T-helper 1 cell treated with Interleukin-12 subunit alpha and Interleukin-12 subunit beta and Interleukin-4 antibody, amounts not matched to agents 30 μg/mL and 1 μg/mL, for 36 hours (primary cell): ENCODE measurements around the gene FARP1.

Experiments
- H3K27ac Mint-ChIP-seq: one replicate; pipeline ENCODE4 v1.8.0; 2021; ENCODE audit warnings: mild to moderate bottlenecking, mixed read lengths
- H3K27me3 Mint-ChIP-seq: one replicate; pipeline ENCODE4 v1.8.0; 2021; ENCODE audit warnings: low read depth, mixed read lengths
- H3K36me3 Mint-ChIP-seq: one replicate; pipeline ENCODE4 v1.8.0; 2021; ENCODE audit warnings: low read depth, mixed read lengths
- H3K4me1 Mint-ChIP-seq: one replicate; pipeline ENCODE4 v1.8.0; 2021; ENCODE audit warnings: low read depth, mixed read lengths
- H3K4me3 Mint-ChIP-seq: one replicate; pipeline ENCODE4 v1.8.0; 2021; ENCODE audit warnings: mild to moderate bottlenecking, moderate library complexity, mixed read lengths
- H3K9me3 Mint-ChIP-seq: one replicate; pipeline ENCODE4 v1.8.0; 2021; ENCODE audit warnings: mixed read lengths

FARP1 gene

DNA sequence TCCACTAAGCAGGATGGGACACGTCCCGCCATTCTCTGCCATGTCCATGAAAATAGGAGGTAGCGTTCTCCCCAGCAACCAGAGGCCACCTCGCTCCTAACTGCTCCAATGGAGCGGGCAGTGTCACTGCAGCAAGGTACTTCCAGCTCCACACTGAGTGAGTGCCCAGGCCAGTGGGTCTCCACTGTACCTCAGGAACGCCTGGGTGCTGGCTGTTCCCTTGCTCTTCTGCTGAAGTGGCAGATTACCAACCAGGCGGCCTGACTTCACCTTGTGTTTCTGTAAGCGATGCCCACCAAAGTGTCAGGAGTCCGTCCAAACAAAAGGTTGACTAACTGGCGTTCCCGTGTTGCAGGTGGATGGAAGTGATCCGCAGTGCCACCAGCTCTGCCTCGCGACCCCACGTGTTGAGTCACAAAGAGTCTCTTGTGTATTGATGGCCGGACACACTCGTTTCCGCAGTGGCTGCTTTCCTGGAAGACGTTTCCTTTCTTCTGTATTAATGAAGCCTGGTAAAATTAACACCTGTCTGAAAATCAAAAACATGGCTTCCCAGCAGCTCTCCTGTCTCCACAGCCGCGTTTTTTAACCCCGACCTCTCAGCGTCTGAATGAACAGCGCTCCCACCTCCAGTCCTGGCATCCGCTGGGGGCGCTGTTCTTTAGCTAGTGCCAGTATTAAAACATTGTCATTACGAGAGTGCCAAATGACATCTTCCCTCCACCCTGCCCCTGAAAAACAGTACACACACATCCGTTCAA lies 305.2 kb downstream of the FARP1 start:
- no peak overlapping the region for H3K27ac Mint-ChIP-seq
- H3K4me3 Mint-ChIP-seq, result no peak overlapping the region
- no peaks in the 10 kb centered on the region for H3K9me3 Mint-ChIP-seq
- peaks cover 25% of the 10 kb centered on the region for H3K36me3 Mint-ChIP-seq
- no peaks in the 10 kb centered on the region for H3K27me3 Mint-ChIP-seq
- H3K4me1 Mint-ChIP-seq, result peaks cover 18% of the 10 kb centered on the region

DNA sequence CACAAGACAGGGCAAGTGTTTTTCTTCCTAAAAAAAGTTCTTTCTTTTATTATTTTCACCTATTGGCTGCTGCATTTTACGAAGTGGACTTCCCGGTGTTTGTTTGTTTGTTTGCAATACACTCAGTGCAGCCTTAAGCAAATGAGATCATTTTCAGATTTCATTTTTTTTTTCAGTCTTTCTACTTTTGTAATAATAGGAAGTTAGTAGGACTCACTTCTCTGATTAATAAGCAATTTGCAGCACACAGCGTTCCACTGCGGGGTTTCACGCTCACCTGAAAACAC lies 305.7 kb downstream of the FARP1 start:
- no peak overlapping the region for H3K4me3 Mint-ChIP-seq
- H3K4me1 Mint-ChIP-seq, result peaks cover 18% of the 10 kb centered on the region
- H3K27me3 Mint-ChIP-seq, result no peaks in the 10 kb centered on the region
- H3K36me3 Mint-ChIP-seq, result peaks cover 27% of the 10 kb centered on the region
- no peaks in the 10 kb centered on the region for H3K9me3 Mint-ChIP-seq
- H3K27ac Mint-ChIP-seq, result no peak overlapping the region

DNA sequence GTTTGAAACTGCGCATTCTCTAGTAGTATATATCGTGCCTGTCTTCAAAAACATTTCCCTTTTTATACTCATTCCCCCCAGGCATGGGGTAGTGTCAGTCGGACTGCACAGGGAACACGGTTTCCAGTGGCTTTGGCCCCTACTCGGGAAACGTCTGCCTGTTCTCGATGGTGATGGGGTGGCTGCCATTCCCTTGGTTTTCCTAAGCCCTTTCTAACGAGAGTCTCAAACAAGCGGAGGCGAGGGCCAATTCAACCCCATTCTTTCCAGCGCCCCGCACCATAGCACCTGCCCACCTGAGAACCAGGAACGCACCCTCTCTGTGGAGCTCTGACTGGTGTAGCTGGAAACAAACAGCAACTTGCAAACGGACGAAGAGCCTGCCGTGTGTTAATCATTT lies 306.4 kb downstream of the FARP1 start:
- Mint-ChIP-seq H3K36me3 (peaks cover 27% of the 10 kb centered on the region), H3K9me3 (no peaks in the 10 kb centered on the region), H3K27me3 (no peaks in the 10 kb centered on the region), H3K4me3 (no peak overlapping the region), H3K4me1 (peaks cover 18% of the 10 kb centered on the region), H3K27ac (peak overlapping the region; percentile 9)

DNA sequence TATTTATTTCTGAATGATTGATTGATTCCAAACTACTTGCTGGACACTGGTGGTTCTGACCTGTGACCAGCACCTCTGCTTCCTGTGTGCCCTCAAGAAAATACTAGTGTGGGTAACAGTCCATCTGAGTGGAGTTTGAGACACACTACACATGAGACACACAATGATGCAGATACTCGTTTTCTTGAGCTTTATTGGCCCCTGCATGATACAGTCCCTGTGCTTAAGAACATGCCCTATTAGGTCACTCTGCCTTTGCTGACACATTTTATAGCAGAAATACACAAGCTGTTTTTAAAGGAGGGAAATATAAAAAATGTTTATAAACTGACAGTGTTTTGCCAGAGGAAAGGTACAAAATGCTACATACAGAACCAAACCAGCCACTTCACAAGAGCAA lies 307.1 kb downstream of the FARP1 start:
- Mint-ChIP-seq H3K4me1 (peaks cover 18% of the 10 kb centered on the region), H3K9me3 (no peaks in the 10 kb centered on the region), H3K27me3 (no peaks in the 10 kb centered on the region), H3K36me3 (peaks cover 27% of the 10 kb centered on the region), H3K27ac (no peak overlapping the region), H3K4me3 (no peak overlapping the region)

DNA sequence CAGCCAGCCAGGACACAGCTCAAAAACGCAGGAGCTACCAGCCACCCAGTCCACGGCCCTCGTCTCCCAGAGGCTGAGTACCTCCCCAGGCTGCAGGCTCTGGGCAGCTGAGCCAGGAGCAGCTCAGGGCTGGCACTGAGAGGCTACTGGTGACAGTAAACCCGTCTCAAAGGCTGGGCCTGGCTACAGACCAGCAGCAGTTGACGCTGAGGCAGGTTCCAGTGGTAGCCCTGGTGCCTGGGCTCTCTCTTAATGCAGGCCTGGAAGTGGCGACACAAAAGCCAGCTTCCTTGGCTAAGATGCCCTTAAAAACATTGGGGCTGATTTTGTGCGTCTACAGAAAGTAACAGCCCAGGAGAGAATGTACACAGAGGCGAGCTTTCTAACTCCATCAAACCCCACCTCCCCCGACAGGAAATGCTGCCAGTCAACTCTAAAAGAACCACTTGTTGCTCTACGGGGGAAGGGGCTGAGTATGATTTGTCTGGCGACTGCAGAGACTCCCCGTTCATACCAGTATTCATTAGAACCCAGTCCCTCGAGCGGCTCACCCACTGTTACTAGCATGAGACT lies 307.7 kb downstream of the FARP1 start:
- Mint-ChIP-seq H3K9me3 (no peaks in the 10 kb centered on the region), H3K4me1 (peaks cover 14% of the 10 kb centered on the region), H3K4me3 (no peak overlapping the region), H3K36me3 (peaks cover 28% of the 10 kb centered on the region), H3K27ac (peak overlapping the region; percentile 27), H3K27me3 (no peaks in the 10 kb centered on the region)

DNA sequence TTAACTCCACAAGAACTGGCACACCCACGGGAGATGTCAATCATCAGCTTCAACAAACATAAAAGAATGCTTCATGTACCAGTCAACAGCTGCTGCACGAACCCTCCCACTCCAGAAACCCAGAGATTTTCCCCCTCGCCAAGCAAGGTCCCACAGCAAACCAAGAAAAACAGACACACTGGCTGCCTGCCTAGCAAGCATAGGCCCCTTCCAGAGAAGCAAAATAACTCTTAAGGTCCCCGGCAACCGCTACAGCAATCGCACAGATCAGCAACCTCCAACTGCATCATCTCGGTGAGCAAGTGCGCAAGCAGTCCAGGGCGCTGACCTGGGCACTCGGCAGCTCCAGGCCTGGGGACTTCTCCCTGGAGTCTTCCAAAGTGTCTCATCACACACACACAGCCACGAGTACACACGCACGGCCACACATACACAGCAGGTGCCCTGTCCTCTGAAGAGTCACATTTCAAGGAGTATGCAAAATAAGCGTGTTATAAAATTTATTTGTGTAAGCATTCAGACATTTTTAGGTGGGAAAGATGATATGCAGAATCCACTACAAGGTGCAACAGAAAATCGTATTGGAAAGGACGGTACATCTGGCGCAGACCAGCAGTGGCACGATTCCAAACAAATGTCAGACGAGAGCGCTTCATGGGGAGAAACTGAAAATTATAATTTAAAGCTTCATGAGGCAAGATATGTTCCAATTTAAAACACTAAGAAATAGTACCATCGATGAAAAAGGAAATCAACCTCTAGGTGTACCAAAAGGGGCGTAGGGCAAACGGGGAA lies 309.0 kb downstream of the FARP1 start:
- H3K36me3 Mint-ChIP-seq, result peaks cover 31% of the 10 kb centered on the region
- peaks cover 16% of the 10 kb centered on the region for H3K4me1 Mint-ChIP-seq

DNA sequence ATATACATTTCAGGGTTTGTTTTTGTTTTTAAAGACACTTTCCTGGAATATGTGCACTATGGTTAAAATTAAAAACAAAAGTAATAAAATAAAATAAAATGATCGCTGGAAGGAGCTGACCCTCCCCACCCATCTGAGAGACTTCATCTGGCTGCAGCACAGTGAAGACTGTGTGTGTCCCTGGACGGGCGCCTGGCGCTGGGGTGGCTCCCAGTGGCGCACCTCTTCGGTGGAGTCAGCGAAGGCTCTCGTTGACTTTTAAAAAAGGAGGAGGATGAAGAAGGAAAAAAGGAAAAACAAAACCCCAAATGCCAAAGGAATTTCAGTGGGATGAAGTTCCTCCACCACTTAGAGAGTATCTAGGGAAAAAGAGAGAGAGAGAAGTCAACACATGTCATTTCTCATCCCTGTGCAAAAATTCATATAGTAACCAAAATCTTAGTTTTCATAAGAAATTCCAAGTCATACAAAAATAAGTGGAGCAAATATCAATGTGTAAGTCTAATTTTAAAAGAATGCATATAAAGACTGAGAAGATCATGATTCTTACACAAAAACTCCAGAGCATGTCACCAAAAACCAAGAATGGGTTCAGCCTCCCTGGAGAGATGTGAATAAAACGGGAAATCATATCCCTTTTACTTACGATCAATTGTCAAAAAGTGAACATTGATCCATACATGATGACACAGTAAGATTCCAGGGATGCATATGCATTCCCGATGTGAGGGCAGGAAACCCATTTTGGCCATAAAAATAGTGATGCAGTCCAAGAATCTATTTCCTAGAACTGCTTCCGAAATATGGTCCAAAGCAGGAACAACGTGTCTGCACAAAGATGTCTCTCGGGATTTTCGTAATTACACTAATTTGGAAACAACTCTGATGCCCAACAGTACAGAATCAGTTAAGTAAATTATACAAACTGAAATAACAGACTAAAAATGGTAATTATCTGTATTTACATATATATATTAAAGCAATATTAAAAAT lies 310.3 kb downstream of the FARP1 start:
- Mint-ChIP-seq H3K9me3 (no peaks in the 10 kb centered on the region), H3K4me3 (no peak overlapping the region), H3K36me3 (peaks cover 27% of the 10 kb centered on the region), H3K27me3 (no peaks in the 10 kb centered on the region), H3K4me1 (peaks cover 16% of the 10 kb centered on the region), H3K27ac (no peak overlapping the region)

More for the DNA sequence above, 309.0 kb downstream of the FARP1 start:
- Mint-ChIP-seq H3K27ac (peak overlapping the region; percentile 3), H3K9me3 (no peaks in the 10 kb centered on the region), H3K4me3 (no peak overlapping the region), H3K27me3 (no peaks in the 10 kb centered on the region)

DNA sequence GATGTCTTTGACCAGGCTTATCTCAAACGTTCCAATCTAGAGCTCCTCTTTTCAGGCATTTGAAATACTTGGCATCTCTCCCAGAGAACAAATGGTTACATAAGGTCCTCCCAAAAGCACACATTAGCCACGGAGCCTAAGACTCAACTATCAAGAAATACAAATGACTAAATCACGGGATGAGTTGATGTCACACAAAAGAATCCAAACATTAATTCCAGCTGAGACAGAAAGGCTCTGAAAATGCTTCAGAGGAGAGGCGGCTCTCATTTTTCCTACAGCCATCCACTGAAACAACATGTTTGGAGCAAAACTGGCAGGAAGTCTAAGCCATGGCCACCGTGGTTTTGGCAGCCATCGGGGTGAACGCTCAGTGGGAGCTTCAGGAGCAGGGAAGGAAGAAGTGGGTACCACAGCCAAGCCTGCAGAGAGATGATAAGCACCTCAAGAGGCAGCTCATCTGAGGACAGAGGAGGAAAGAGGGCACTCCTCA lies 311.5 kb downstream of the FARP1 start:
- Mint-ChIP-seq H3K36me3 (peaks cover 23% of the 10 kb centered on the region), H3K9me3 (no peaks in the 10 kb centered on the region), H3K27ac (no peak overlapping the region), H3K27me3 (no peaks in the 10 kb centered on the region), H3K4me3 (no peak overlapping the region), H3K4me1 (peaks cover 16% of the 10 kb centered on the region)

DNA sequence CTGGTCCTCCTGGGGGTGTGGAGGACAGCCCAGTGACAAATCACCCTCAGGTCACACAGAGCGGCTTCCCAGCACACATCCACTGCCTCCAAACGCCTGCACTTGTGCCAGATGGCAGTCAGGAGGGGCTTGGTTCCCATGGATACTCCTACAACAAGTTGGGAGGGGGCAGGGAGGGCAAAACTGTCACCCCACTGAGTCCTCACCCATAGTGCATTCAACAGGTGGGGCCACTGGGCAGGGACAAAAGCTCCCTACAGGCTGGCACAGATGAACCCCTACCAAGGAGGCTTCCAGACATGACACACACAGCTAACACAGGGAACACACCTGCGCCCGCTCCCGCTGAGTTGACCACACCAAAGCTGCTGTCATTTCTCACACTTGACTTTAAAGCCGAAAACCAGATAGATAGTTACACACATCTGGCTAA lies 313.5 kb downstream of the FARP1 start:
- Mint-ChIP-seq H3K36me3 (peaks cover 29% of the 10 kb centered on the region), H3K27ac (no peak overlapping the region), H3K27me3 (no peaks in the 10 kb centered on the region), H3K4me3 (no peak overlapping the region), H3K9me3 (no peaks in the 10 kb centered on the region), H3K4me1 (peaks cover 8% of the 10 kb centered on the region)

DNA sequence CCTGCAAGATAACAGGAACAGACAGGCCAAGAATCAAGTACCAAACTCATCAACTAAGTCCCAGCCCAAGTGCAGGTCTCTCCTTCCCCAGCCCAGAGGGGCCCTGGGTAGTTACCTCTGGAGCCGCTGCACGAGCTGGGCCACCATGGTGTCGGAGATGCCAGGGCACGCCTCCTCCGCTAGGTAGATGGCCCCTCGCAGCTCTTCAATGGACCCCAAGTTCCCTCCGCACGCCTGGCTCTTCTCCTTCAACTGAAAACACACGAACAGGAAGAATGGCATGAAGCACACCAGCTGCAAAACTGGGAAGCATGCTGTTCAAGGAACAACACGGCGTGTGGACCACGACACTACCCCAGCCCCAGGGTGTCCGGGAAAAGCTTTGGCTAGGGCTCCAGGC lies 314.2 kb downstream of the FARP1 start:
- Mint-ChIP-seq H3K36me3 (peaks cover 25% of the 10 kb centered on the region), H3K27ac (no peak overlapping the region), H3K9me3 (no peaks in the 10 kb centered on the region)

DNA sequence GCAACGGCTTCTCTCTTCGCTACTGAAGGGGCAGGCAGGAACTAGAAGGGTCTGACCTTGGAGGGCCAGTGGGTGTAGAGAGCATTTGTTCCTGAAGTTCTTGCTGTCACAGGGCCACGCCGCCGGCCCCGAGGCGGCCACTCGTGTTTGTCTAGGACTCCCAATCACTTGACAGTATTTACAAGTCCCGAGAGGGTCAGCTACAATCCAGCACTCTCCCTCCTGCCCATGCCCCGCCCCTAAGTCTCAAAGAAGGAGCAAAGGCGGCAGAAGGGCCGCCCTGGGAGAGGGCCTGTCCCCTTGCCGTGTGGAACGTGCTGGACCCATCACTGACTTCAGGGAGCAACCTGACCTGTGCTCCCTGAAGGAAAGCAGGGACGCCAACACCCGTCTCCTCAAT lies 315.5 kb downstream of the FARP1 start:
- Mint-ChIP-seq H3K36me3 (peaks cover 27% of the 10 kb centered on the region), H3K4me3 (no peak overlapping the region), H3K9me3 (no peaks in the 10 kb centered on the region), H3K27ac (no peak overlapping the region), H3K4me1 (peaks cover 11% of the 10 kb centered on the region), H3K27me3 (no peaks in the 10 kb centered on the region)

More for the DNA sequence above, 314.2 kb downstream of the FARP1 start:
- Mint-ChIP-seq H3K27me3 (no peaks in the 10 kb centered on the region), H3K4me1 (peaks cover 4% of the 10 kb centered on the region), H3K4me3 (no peak overlapping the region)

DNA sequence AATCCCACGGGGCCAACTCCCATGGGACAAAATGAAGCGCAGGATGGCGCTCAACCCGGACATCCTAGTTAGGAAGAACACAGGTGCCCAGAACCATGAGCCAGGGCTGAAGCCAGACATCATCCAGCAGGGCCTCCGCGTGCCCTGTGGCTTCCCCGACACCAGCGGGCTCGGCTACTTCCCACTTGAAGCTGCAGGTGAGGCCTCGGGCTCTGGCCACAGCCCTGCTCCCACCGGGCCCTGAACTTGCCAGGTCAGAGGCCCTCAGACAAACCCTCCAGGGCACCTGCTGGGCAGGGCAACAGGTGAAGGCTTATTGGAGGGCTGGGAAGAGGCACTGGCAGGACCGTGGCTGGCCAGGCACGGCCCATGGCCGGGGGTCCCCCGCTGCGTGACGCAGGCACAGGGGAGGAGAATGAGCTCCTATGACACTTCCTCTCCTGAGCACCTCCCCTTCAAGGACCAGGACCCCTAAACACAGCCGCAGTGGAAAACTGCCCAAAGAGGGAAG lies 316.3 kb downstream of the FARP1 start:
- Mint-ChIP-seq H3K36me3 (peaks cover 31% of the 10 kb centered on the region), H3K27ac (no peak overlapping the region), H3K4me3 (no peak overlapping the region)

DNA sequence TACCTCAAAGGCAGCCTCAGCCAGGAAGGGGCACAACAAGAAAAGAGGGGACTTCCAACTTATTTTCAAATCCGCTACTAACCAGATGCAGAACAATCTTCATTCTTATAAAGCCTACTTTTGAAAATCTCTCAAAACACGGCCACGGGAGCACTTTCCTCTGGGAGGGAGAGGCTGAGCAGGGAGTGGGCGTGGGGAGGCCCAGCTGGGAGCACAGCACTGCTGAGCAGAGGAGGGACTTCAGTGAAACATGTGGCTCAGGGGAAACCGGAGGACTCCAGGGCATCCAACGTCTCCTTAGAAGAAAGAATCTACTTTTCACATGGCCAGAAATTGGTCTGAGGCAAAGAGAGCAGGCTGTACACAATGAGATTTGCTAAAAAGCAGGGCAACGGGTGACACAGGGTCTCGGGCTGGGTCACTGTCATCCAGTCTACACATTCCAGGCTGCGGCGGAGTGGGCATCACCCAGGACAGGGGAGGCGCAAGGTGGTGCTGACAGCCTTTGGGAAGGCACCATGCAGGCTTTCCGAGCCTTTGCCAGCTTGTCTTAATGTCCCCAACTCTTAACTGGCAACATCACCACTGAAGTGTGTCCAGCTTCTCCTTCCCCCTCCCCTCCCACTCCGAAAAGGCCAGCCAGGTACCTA lies 317.0 kb downstream of the FARP1 start:
- Mint-ChIP-seq H3K4me3 (no peak overlapping the region), H3K36me3 (peaks cover 31% of the 10 kb centered on the region), H3K9me3 (no peaks in the 10 kb centered on the region), H3K27me3 (no peaks in the 10 kb centered on the region), H3K27ac (no peak overlapping the region), H3K4me1 (peaks cover 11% of the 10 kb centered on the region)

More for the DNA sequence above, 316.3 kb downstream of the FARP1 start:
- no peaks in the 10 kb centered on the region for H3K27me3 Mint-ChIP-seq
- no peaks in the 10 kb centered on the region for H3K9me3 Mint-ChIP-seq
- H3K4me1 Mint-ChIP-seq, result peaks cover 11% of the 10 kb centered on the region
